HG02840 (cell line): Measurements from ENCODE around the gene OR4C46.
"Not testable (repeated sequence)": the region's sequence is repeated elsewhere in the genome, so short reads cannot be mapped to it uniquely, and the experiment has no call there.

Experiments used
- ATAC-seq: cut with Tn5 transposase; IDR thresholded peaks from one replicate; pipeline ENCODE4 v1.9.1; 2021; ENCODE audit warnings: mild to moderate bottlenecking, moderate library complexity, moderate number of reproducible peaks; ENCODE audit not compliant: unreplicated experiment, low FRiP score

OR4C46 gene

GRCh38 chr11:54603898-54604297 lies at the start of gene OR4C46:
Gene OR4C46, minus strand, starts transcription at chr11:54603998. Its CDS starts 0 bp downstream, at chr11:54603998.
- no peak for ATAC-seq

DNA sequence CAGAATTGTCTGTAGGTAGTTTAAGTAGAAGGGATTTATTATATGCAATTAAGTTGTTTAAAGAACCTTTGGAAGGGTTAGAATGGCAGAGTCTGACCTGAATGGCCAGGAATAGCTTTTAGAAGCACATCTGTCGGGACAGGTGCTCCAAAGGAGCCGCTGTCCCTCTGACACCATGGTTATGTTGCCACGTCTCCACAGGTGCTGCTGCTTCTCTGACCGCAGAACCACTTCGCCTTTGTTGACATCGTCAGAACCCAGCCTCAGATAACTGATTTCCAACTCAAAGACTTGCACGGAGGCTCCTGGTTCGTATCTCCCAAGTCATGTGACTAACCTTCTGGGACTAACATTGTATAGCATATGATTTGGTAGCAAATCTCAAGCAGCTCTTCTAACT lies 41.8 kb upstream of the OR4C46 start:
- ATAC-seq, result not testable (repeated sequence)

DNA sequence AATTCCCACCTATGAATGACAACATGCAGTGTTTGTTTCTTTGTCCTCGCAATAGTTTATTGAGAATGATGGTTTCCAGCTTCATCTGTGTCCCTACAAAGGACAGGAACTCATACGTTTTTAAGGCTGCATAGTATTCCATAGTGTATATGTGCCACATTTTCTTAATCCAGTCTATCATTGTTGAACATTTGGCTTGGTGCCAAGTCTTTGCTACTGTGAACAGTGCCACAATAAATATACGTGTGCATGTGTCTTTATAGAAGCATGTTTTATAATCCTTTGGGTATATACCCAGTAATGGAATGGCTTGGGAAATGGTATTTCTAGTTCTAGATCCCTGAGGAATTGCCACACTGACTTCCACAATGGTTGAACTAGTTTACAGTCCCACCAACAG lies 42.4 kb downstream of the OR4C46 start:
- not testable (repeated sequence) for ATAC-seq

DNA sequence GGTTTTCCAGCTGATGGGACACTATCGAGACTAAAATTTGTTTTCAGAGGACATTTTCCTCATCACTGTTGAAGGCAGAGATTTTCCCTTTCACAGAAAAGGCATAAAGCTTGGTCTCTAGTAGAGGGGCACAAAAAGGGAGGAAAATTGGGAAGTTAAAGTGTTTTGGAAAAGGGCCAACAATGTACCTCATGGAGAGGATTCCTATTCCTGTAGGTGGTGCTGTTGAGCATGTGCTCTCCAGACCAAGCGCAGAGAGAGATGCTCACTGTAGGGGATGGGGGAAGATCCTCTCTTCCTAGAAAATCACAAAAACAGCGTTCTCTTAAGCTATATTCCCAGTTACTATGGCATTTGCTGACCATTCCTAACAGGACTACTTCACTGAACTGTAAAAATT lies 44.9 kb downstream of the OR4C46 start:
- no peak for ATAC-seq

GRCh38 chr11:54558407-54558806 lies 45.4 kb downstream of the OR4C46 start:
- ATAC-seq, result no peak
